HG02840 (cell line): ENCODE data around the gene TRAF4.
A peak's percentile ranks its signal among the peaks of the same experiment; 100 is the strongest.
"Not testable (repeated sequence)": the region's sequence is repeated elsewhere in the genome, so short reads cannot be mapped to it uniquely, and the experiment has no call there.

Experiments
- ATAC-seq: cut with Tn5 transposase; IDR thresholded peaks from one replicate; pipeline ENCODE4 v1.9.1; 2021; ENCODE audit warnings: mild to moderate bottlenecking, moderate library complexity, moderate number of reproducible peaks; ENCODE audit not compliant: unreplicated experiment, low FRiP score

The TRAF4 gene

GRCh38 chr17:28714281-28714680 is 29.5 kb upstream of the TRAF4 start:
- no peak for ATAC-seq

DNA sequence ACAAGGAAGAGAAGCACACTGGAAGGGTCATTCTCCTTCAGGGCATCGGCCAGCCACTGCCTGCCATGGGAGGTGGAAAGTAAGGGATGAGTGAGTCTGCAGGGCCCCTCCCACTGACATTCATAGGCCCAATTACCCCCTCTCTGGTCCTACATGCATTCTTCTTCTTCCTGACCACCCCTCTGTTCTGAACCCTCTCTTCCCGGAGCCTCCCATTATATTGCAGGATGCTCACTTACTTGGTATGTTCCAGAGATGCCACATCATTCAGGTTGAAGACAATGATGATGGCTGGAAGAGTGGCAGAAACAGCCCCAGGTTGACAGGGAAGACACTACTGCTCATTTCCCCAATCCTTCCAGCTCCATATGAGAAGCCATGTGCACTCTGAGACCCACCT is 28.6 kb upstream of the TRAF4 start:
- ATAC-seq, result no peak

- ATAC-seq, result no peak
Observed at GRCh38 chr17:28716740-28717577, 26.9 kb upstream of the TRAF4 start.

- no peak for ATAC-seq
Observed at GRCh38 chr17:28717578-28718332, 26.1 kb upstream of the TRAF4 start, which contains the start of gene RAB34. Gene RAB34 (minus strand): TSS chr17:28717868. CDS start chr17:28717266, 602 bp downstream.

DNA sequence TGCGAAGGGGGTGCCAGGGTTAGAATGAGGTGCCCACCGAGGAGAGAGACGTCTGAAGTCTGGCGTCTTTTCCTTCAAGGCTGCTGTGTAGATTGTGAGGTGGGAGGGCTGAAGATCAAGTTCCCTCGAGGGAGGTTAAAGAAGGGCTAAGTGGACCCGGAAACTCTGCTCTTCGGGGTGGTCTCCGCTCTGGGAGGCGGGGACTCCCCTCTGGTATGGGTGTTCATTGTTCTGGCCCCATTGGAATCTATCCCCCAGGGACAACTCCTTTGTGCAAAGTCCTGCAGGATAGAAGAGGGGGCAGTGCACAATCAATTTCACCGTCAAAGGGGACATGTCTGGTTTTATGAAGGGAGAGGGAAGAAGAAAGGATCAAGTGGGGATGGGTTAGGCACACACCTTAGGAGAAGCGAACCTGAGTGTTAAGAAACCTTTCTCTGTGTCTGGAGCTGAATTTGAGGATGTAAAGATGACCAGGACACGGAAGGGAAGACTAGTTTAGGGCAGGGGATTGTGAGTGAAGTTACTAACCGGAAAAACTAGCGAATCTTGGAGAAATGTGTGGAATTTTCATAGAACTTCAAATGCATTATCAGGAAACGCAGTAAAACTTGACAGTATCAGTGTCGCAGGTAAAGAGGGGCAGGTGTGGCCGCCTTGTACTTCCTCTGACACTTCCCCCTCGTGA is 25.3 kb upstream of the TRAF4 start:
- no peak for ATAC-seq

- ATAC-seq, result no peak
Observed at GRCh38 chr17:28719021-28719433, 24.8 kb upstream of the TRAF4 start.

DNA sequence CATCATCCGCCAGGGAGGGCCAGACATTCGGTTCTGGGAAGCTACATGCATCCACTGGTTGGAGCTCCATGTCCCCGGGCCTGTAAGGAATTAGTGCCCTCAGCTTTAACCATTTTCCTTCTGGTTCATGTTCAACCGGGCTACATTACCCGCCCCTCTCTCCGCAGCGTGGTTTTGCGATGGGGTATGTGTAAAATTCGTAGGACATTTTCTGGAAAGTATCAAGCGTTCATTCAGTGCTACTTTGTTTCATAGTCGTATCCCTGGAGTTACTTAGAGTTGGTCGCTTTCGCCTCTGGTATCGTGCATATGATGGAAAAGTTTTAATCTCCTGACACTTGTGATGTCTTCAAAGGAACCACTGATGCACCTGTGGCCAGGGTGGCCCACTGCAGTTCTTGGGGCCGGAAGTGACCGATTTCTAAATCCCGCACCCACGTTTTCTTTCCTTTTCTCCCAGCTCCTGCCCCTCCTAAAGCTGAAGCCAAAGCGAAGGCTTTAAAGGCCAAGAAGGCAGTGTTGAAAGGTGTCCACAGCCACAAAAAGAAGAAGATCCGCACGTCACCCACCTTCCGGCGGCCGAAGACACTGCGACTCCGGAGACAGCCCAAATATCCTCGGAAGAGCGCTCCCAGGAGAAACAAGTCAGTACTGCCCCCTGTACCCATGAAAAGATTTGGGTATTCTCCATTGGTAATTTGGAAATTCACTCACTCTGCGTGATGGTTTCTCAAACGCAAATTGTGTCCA is 23.4 kb upstream of the TRAF4 start:
- ATAC-seq, result no peak

DNA sequence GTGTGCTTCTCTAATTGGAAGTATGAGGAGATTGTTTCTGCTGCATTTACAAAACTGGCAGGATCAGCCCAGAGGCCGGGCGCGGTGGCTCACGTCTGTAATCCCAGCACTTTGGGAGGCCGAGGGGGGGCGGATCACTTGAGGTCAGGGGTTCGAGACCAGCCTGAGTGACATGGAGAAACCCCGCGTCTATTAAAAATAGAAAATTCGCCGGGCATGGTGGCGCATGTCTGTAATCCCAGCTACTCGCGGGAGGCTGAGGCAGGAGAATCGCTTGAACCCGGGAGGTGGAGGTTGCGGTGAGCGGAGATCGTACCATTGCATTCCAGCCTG is 22.8 kb upstream of the TRAF4 start:
- ATAC-seq, result not testable (repeated sequence)

- ATAC-seq, result no peak
Observed at GRCh38 chr17:28722417-28723158, 21.2 kb upstream of the TRAF4 start.

GRCh38 chr17:28723159-28723835 is 20.5 kb upstream of the TRAF4 start:
- ATAC-seq, result no peak

GRCh38 chr17:28723836-28724499 is 19.8 kb upstream of the TRAF4 start:
- not testable (repeated sequence) for ATAC-seq

GRCh38 chr17:28724500-28725165 is 19.2 kb upstream of the TRAF4 start:
- no peak for ATAC-seq

DNA sequence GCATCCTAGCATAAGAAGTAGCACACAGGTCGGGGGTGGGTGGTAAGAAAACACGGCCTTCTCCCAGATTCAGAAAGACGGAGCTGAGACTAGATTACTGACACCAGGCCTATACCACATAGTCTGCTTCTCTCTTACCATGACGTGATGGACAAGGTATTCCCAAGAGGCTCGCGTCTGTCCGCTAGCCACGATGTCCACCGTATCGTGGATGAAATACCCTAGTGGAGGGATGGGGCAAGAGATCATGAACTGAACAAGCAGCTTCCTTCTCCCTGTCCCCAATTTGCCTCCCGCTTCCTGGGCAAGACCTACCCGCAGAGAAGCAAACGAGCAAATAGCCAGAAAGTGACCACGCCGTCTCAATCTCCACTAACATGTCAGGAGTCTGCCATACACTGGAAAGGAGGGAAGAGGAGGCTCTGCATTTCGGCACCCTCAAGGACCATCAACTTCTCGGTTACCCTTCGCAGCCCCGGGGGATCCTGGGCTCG is 18.6 kb upstream of the TRAF4 start:
- ATAC-seq, result no peak

DNA sequence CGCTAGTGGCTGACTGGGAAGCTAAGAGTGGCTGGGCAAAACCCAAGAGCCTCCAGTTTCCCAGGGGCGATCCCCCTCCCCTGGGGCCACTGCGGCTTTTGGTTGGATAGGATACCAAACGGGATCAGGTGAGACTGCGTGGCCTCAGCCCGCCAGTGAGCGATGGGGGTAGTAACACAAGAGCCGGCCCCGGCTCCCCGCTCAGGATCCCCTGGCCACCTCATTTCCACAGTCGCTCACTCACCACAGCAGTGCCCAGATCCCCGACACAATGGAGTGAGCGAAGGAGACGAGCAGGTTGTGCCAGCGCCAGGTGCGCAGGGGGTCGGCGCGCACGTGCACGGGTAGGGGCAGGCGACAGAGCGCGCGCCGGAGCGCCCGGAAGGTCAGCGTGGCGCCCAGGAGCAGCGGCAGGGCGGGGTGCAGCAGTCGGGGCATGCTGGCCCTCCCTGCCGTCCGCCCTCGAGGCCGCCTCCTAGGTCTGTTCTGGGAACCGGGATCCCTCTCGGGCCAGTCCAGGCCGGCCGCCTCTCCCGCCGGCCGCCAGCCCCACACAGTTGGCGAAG is 18.1 kb upstream of the TRAF4 start:
- ATAC-seq, result peak; percentile 1

DNA sequence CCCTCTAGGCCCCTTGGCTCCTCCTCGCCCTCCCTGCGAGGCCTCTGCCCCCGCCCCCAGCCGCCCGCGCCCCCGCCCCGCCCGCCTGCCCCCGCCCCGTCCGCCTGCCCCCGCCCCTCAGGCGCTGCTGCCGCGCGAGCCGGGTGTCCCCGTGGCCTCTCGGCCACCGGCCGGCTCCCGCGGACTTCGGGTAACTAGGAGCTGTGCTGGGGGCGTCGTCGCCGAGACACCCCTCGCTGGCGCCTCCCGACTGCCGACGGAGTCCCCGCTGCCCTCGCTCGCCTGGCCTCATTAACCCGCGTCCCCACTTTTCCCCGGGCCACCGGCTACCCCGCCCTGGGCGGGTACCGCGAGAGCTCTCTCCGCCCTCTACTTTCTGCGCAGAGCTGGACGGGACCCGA is 17.6 kb upstream of the TRAF4 start, which contains the start of gene TLCD1:
TLCD1 (minus strand) TSS at position 8 of the 401 bp plus-strand sequence. CDS start 136 bp downstream, outside the sequence.
- ATAC-seq, result peak; percentile 11

- ATAC-seq, result peak; percentile 35
Observed at GRCh38 chr17:28726627-28727491, 17.0 kb upstream of the TRAF4 start.
